ENCODE measurements around the gene NECAB3.
"Not testable (repeated sequence)": the region's sequence is repeated elsewhere in the genome, so short reads cannot be mapped to it uniquely, and the experiment has no call there.

NECAB3 gene

DNA sequence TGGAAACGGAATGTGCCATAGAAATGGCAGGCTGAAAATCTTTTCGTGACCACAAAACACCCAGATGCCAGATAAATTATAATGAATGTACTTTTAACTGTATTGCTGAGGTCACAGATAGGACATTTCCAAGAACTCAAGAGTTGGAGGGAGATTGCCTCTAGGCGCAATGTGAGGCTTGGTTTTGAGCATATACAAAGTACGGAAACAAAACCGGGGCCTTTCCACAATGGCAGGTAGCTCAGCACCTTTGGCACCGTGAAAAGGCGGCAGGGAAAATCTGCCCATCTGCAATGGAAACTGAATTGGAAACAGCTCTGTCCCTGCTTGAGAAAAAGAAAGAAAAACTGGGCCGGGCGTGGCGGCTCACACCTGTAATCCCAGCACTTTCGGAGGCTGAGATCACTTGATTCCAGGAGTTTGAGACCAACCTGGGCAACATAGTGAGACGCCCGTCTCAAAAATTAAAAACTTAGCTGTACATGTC lies 22.6 kb downstream of the NECAB3 start:
- DNase-seq = no peak

DNA sequence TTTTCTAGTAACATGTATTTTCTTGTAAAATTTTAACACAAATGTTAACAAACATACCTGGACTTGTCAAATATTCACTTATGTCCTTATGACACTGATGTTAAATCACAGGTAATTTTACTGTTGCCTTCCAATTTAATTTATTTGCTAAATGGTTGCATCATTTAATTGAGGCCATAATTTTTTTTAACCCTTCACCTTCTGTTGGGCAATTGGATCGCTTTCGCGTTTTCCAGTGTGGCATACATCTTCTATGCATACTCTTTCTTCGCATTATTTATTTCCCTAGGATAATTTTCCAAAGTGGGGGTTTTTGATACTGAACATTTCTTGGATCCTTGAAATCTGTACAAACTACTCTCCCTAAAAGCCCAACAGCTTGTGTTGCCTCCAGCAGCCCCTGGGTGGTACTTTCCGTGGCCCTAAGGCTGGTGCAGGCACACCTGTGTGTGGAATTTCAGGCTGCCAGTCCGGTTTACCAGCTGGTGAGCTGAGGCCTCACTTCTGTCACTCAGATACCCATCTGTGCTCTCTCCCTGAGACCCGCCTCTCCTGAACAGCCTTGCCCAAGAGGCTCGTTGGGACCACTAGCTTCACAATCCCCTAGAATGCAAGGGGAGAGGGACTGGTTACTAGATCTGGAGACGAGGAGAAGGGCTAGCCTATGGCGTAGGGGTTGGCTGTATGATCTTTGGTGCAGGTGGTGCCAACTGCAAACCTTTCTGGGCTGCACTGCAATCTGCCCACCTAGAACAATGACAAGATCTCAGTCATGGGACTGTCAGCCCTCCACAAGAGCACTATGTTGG lies 23.3 kb downstream of the NECAB3 start:
- no peak for DNase-seq

DNA sequence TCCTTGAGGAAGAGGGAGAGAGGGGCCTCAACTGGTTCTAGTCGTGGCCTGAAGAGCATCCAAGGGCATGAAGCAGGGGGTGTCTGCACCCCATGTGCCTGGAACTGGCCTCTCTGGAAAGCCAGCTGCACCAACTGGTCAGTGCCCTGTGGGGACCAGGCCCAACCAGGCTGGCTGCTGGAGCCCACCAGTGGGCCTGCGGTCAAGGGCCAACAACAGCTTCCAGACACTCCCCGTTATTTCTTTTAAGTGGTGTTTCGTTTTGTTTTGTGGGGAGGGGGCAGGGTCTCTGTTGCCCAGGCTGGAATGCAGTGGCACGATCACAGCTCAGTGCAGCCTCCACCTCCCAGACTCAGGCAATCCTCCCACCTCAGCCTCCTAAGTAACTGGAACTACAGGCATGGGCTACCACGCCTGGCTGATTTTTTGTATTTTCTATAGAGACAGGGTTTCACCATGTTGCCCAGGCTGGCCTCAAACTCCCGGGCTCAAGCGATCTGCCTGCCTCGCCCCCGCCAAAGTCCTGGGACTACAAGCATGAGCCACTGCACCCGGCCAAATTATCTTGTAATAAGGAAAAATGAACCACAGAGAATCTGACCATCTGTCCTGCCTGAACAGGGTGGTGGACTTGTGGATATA lies 24.0 kb downstream of the NECAB3 start:
- no peak for DNase-seq

DNA sequence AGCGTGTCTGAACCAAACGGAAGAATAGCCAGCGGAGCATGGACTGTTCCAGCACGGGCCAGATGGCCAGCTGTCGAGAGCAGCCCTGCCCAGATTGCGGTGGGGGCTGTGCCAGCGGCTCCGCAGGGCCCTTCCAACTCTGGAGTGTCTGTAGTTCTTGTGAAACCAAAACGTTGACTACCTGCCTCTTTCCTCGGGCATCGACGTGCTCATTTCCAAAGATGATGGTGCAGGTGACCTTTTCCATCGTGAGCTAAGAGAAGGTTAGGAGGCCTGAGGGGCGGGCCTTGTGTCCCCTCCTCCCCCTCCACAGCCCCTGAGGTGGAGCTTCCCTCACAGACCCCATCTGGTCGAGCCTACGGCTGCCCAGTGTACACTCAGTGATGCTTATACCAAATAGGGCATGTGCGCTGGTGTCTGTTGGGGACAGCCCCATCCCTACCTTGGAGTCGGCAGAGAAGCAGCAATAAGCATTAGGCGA lies 25.0 kb downstream of the NECAB3 start:
- peak in 34 of 56 donors; percentile 13 to 77 (median 37) for DNase-seq

DNA sequence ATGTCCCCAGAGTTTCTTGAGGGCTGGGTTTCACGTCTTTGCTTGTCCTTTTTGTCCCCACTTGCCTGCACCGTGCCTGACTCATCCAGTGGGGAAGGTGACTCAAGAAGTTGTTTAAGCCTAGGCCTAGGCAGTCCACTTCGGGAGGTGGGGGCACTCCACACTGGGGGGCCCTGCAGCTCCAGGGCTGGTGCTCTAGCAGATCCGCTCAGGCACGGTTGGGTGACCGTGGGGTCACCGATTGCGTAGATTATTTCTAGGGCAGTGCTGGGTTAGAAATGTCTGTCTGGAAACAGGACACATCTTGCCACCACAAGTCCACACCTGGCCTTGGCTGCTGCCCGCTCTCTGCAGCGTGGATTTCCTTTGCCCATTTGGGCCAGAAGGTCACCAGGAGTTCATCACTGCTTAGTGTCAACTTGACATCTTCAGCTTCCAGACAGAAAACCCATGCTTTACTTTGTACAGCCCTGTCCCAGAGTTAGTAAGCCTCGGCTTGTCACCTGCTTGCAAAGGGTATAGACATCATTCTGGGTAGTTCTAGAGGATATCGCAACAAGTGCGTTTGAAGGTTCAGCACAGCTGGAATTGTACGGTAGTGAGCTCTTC lies 25.7 kb downstream of the NECAB3 start:
- no peak for DNase-seq

DNA sequence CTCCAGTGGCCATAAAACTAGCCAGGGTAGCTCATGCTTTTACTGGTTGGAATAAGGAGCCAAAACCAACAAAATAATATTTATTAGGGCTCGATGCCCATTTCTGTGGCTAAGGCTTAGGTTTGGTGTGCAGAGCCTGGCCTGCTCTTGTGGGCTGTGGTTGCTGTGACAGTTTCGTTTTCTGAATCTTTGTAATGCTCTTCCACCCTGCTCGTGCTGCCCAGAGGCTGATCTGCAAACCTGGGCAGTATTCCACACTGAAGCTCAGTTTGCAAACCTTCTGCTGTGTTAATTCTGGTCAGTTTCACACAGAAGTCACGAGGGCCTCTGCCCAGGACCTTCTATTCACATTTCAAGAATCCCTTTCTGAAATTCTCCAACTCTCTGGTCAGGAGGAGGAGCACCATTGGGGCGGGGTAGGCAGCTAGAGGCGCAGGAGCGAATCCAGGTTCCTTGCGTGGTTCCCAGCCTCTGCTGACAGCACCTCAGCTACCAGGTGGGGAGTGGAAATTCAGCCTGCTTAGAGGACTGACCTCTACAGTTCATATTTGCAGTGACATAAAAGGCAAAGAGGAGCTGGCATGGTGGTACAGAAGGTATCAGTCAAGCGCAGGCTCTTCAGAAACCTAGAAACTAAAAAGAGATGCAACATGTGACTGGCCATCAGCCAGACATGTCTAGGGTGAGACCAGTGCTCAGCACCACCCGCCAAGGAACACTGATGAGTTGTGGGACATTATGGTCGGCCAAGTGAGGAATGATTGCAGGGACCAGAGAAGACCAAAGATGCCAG lies 26.4 kb downstream of the NECAB3 start:
- no peak for DNase-seq

DNA sequence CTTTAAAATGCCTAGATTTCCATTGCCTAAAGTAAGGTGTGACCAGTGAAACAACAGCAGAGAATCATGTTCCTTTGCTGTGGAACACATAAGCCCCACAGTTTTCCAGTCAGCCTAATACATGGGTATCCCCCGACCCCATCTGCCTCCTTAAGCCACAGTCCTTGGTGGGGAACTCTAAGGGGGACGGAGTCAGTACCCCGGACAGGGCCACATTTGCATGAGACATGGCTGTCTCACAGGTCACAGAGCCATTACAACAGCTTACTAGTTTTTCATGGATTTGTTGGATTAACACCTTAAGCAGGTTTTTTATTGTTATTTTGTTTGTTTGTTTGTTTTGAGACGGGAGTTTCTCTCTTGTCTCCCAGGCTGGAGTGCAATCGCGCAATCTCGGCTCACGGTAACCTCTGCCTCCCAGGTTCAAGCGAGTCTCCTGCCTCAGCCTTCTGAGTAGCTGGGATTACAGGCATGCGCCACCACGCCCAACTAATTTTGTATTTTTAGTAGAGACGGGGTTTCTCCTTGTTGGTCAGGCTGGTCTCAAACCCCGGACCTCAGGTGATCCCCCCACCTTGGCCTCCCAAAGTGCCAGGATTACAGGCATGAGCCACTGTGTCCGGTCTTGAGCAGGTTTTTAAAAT lies 27.1 kb downstream of the NECAB3 start:
- not testable (repeated sequence) for DNase-seq

DNA sequence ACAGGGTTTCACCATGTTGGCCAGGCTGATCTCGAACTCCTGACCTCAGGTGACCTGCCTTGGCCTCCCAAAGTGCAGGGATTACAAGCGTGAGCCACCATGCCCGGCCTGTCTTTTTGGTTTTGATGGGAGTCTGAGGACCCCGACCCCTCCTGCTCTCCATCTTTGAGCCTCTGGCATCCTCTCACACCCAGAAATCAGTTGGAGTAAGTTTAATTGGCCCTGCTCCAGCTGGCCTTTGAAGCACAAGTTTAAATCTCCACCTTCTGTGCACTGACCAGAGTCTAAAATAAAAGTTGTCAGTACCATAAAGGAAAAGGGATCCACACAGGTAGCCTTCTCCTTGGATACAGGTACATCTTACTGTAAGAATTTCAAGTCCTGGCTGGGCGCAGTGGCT lies 28.0 kb downstream of the NECAB3 start:
- no peak for DNase-seq

DNA sequence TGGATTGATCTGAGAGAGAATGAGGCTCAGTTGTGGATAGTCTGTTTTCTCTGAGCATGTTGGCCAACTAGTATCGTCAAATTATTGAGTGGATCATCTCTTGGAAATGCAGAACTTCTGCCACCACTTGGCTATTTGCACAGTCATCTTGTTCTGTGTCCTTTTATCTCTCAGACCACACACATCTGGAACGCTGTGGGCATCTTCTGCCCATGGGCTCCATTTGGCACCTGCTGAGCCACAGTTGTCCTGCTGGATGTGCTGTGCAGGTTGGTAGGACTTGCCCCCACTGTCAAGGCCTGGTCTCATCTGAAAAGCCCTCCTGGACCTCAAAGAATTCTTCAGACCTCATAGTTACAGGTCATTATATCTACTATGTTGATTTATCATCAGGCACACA lies 28.8 kb downstream of the NECAB3 start:
- DNase-seq = no peak

DNA sequence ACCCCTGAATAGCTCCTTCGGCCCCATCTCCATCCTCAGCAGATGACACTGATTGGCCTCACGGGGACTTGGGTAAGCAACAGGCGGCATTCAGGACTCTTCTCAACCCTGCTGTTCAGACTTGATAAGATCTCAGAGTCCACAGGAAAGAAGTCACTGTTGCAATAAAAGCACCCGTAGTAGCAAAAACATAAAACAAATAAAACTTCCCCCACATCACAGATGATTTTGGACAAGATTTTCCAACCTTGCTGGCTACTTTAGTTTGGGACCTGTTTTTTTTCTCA lies 29.2 kb downstream of the NECAB3 start:
- DNase-seq = no peak

DNA sequence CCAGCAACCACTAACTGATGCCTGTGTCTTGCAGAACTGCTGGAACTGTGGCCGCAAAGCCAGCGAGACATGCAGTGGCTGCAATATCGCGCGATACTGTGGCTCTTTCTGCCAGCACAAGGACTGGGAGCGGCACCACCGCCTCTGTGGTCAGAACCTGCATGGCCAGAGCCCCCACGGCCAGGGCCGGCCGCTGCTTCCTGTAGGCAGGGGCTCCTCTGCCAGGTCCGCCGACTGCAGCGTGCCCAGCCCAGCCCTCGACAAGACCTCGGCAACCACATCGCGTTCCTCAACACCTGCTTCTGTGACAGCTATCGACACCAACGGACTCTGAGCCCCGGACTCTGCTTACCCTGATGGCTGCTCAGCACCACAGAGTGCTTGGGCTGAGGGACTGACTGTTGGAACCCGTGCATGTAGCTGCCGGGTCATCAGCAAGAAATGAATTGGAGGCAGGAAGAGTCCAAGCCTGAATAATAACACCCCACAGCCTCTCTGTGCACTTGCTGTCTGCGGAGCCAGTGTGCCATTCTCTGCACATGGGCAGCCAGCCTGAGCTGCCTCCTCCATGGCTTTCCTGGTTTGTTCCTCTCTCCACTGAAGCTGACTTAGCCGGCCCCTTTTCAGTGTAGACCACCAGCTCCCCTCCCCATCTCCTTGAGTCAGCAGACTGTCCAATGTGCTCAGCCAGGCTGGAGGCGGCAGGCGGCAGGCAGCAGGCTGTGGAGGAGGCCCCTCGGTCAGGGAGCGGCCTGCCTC lies 29.7 kb downstream of the NECAB3 start:
- DNase-seq = no peak

DNA sequence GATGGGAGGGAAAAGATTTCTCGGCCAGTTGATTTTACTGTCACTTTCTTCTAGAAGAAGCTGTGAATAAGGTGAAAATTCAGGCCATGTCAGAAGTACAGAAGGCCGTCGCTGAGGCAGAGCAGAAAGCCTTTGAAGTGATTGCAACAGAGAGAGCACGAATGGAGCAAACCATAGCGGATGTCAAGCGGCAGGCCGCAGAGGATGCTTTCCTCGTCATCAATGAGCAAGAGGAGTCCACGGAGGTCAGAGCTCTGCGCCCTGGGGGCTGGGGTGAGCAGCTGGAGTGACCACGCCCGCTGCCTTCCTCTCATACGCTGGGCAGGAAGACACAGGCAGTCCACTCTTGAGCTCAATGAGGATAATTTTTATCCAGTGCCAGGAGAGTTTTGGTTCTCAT lies 33.9 kb downstream of the NECAB3 start:
- no peak for DNase-seq

DNA sequence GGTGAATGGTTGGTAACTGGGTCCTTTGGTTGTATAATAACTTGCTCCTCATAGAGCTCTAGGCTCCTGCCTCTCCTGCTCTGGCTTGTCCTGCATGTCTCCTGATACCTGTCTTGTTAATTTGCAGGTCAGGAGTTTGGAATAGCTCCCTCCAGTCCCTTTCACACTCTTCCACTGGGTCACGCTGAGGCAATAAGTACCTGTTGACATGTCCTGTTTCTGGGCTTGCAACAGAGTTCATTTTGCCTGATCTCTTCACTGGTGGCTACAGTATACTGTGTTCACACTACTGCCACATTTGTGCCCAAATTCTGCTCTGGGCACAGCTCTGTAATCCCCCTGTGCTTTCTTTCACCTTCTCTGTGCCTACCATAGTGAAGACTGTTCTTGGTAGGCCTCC lies 37.5 kb downstream of the NECAB3 start:
- DNase-seq = no peak

DNA sequence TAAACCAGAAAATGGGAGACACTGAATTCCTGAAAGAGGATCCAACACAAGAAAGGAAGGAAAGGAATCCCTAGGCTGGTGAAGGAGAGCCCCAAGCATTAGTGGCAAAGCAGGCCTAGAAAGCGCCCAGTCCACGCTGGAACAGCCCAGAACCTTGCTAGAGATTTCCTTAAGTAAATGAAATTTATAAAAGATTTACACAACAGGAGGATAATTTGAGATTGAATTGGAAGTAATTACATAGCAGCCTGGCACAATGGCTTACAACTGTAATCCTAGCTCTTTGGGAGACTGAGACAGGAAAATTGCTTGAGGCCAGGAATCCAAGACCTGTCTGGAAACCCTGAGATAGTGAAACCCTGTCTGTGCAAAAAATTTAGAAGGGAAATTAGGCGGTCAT lies 38.9 kb downstream of the NECAB3 start:
- DNase-seq = no peak

DNA sequence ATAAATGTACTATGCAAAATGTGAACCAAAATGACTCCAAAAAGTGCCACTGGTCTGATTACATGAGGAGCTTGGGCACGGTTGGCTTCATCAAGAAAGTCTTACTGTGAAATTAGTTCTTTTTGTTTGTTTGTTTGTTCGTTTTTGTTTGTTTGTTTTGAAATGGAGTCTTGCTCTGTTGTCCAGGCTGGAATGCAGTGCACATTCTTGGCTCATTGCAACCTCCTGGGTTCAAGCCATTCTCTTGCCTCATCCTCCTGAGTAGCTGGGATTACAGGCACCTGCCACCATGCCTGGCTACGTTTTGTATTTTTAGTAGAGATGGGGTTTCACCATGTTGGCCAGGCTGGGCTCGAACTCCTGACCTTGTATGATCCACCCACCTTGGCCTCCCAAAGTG lies 42.3 kb downstream of the NECAB3 start:
- not testable (repeated sequence) for DNase-seq

DNA sequence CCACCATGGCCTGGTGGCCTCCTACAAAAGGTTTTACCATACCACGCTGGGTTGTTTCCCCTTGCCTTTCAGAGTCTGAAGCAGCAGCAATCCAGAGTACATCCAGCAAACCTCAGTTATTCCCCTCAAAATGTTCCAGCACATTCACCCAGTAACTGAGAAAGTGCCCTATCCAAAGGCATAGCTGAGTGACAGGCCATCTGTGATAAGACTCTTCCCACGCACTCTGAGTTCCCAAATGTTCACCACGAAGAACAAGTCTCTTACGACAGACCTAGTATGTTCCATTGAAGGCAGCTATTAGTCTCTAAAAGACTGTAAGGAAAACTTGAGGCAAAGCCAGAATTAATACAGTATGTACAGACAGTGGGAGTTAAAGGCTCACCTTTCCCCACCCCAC lies 43.7 kb downstream of the NECAB3 start:
- DNase-seq = no peak

DNA sequence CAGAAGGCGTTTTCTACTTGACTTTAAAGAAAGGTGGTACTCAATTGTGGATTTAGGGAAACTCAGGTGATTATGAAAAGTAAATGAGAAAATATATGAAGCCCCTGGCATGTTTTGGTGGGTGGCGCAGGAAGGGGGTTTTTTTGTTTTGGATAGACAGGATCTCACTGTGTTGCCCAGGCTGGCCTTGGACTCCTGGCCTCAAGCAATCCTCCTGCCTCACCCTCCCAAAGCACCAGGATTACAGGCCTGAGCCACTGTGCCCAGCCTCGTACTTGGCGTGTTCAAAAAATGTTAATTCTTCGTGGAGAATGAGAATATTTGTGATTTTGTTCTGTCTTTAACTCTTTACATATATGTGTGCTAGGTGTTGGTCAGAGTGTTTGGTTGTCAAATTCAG lies 44.2 kb downstream of the NECAB3 start:
- DNase-seq = no peak

DNA sequence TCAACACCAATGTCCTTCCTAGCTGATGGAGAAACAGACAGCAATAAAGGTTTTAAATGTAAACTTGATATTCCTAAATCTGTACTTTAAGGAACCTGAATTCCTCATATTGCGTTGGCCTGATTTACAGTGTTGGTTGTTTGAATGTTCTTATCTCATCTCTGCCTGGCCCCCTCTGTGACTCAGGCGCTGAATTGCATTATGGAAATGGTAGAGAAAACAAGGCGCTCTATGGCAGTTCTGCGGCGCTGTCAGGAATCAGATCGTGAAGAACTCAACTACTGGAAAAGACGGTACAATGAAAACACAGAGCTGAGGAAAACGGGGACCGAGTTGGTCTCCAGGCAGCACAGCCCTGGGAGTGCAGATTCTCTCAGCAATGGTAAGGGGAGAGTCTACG lies 44.7 kb downstream of the NECAB3 start:
- DNase-seq = no peak

DNA sequence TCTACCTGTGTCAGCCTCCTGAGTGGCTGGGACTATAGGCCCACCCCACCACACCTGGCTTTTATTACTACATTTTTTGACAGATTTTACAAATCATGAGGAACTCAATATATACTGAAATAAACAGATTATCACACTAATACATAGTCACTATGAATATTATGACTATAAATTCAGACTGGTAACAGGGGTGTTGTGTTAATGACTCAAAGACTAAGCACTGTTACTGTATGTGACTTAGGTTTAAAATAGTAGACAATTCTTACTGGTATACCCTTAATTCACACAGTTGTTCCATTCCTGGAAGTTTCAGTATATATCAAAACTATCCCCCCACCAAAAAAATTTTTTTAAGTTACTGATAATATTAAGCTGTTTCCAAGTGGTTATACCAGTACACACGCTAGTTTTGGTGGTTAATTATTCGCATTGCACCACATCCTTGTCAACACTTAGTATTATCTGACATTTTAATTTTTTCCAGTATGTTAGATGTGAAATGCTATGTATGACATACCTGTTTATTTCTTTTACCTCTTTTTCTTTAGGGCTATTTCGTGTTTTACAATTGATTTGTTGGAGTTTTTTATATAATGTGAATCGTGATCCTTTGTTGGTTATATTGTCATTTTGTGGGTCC lies 46.5 kb downstream of the NECAB3 start:
- no peak for DNase-seq

DNA sequence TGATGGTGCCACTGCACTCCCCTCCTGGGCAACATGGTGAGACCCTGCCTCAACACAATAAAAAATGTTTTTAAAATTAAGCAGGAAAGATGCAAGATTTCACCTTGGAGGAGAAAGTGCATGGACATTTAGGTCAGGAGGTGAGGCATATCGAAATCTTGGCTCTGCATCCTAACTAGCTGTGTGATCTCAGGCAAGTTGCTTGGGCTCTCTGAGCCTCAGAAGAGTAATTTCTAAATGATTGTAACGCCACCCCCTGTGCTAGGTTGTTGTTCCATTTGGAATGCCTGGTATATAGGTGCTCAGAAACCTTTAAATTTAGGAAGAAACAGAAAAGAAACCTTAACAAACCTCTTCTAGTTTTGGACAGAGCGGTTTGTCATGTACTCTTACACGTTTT lies 48.0 kb downstream of the NECAB3 start:
- DNase-seq = no peak

Data from nucleus accumbens (tissue), 56 donors.